EH (cell line): ENCODE results near the gene SPDYE16.
"Not testable (repeated sequence)": the region's sequence is repeated elsewhere in the genome, so short reads cannot be mapped to it uniquely, and the experiment has no call there.

Experiments used
- DNase-seq: peaks from one replicate; pipeline ENCODE4 v3.0.0-alpha.2; 2015; ENCODE audit warnings: low read depth

The SPDYE16 gene

GRCh38 chr7:76543197-76543596 is at the start of gene SPDYE16:
SPDYE16 (minus strand) TSS chr7:76543297; CDS start chr7:76541459, 1,838 bp downstream.
- DNase-seq: not testable (repeated sequence)

- not testable (repeated sequence) for DNase-seq
These were observed 49.6 kb upstream of the SPDYE16 start for GRCh38 chr7:76592694-76593093.

GRCh38 chr7:76591602-76592304 is 48.7 kb upstream of the SPDYE16 start:
- DNase-seq: not testable (repeated sequence)

- DNase-seq: not testable (repeated sequence)
These were observed 47.9 kb upstream of the SPDYE16 start for GRCh38 chr7:76591033-76591432.

- DNase-seq: not testable (repeated sequence)
These were observed 45.5 kb upstream of the SPDYE16 start for GRCh38 chr7:76588586-76588985.

- DNase-seq: not testable (repeated sequence)
These were observed 43.7 kb upstream of the SPDYE16 start for GRCh38 chr7:76586585-76587315.

- DNase-seq: peak; percentile 85
These were observed 40.7 kb upstream of the SPDYE16 start for GRCh38 chr7:76583636-76584281.

GRCh38 chr7:76582848-76583631 is 39.9 kb upstream of the SPDYE16 start:
- peak; percentile 92 for DNase-seq

GRCh38 chr7:76575919-76576655 is 33.0 kb upstream of the SPDYE16 start:
- DNase-seq: peak; percentile 33

- not testable (repeated sequence) for DNase-seq
These were observed 32.3 kb upstream of the SPDYE16 start for GRCh38 chr7:76575431-76575830.

- DNase-seq: not testable (repeated sequence)
These were observed 29.2 kb upstream of the SPDYE16 start for GRCh38 chr7:76572296-76572695.

GRCh38 chr7:76570324-76570775 is 27.3 kb upstream of the SPDYE16 start:
- peak; percentile 59 for DNase-seq

- DNase-seq: peak; percentile 64
These were observed 25.6 kb upstream of the SPDYE16 start for GRCh38 chr7:76568742-76569141.

GRCh38 chr7:76567753-76568152 is 24.7 kb upstream of the SPDYE16 start:
- not testable (repeated sequence) for DNase-seq

GRCh38 chr7:76567311-76567710 is 24.2 kb upstream of the SPDYE16 start:
- not testable (repeated sequence) for DNase-seq

GRCh38 chr7:76565001-76565400 is 21.9 kb upstream of the SPDYE16 start:
- DNase-seq: not testable (repeated sequence)

- DNase-seq: not testable (repeated sequence)
These were observed 18.2 kb upstream of the SPDYE16 start for GRCh38 chr7:76561342-76561741.

GRCh38 chr7:76560157-76560556 is 17.1 kb upstream of the SPDYE16 start:
- not testable (repeated sequence) for DNase-seq

GRCh38 chr7:76559685-76560084 is 16.6 kb upstream of the SPDYE16 start:
- not testable (repeated sequence) for DNase-seq

GRCh38 chr7:76551992-76552391 is 8.9 kb upstream of the SPDYE16 start:
- not testable (repeated sequence) for DNase-seq

GRCh38 chr7:76549855-76550248 is 6.8 kb upstream of the SPDYE16 start:
- peak; percentile 12 for DNase-seq
